Right ventricle myocardium superior (tissue), 1 donor: Measurements from ENCODE around the gene SLC7A7. TPM values are rescaled to one million over a fixed set of nuclear protein-coding genes. Genes with fewer than 3 reads are reported as not detected.
"Not testable (repeated sequence)": the region's sequence is repeated elsewhere in the genome, so short reads cannot be mapped to it uniquely, and the experiment has no call there.

Experiments
- ATAC-seq: fragments of 200-7000 bp; cut with Tn5 transposase; one replicate; pipeline ENCODE4 v1.9.1; 2020; ENCODE audit warnings: mild to moderate bottlenecking; ENCODE audit not compliant: poor library complexity
- DNase-seq: peaks from one replicate; pipeline ENCODE4 v3.0.0-alpha.2; 2020
- intact Hi-C: fragments of 100-400 bp; cut with DNase I; formaldehyde crosslinking; loops from one replicate; pipeline ENCODE4 v1.11.2; 2022
- total RNA-seq: library from RNA; stranded (reverse); fragmentation: NEBNext Ultra II Directional; extraction: Animal tissue kit (Norgen Biotek cat#: 25700); gene quantifications from one replicate; pipeline ENCODE4 v1.2.1, GENCODE V29; 2021
- donor health status: DM: no; HTN: yes; CAD: no; lungs with severe emphysema.

The SLC7A7 gene
- total RNA-seq, 1 donor from 2014 or later: 4.6 TPM

DNA sequence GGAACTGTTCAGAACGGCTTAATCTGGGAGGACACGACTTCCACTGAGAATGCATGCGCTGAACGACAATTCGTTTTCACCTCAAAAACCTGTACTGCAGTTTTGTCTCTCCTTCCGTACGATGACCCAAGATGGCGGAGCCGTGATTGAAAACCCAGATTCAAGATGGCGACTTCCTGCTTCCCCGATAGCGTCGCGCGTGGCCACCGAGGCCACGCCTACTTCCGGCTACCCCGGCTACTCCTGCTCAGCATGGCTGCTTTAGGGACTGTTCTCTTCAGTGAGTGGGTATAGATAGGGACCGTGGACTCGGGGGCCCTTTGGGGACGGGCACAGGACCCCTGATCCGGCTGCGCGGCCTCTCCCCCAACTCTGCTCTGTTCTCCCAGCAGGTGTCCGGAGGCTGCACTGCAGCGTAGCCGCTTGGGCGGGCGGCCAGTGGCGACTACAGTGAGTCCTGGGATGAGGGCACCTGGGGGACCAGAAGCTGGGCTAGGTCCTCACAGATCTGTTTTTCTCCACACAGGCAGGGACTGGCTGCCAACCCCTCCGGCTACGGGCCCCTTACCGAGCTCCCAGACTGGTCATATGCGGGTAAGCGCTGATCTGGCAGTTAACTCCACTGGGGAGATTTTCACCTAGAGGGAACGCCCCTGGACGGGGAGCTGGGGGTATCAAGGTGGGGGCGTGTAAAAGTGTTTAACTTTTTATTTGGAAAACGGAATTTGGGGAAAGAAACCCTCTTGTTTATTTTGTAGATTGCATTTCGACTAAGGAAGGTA, 14.6 kb upstream of the SLC7A7 start, which contains the start of gene MRPL52:
Gene MRPL52 (plus strand): TSS at position 227 of the 782 bp plus-strand sequence. CDS start 26 bp downstream, at position 253.
- peak; percentile 94 for DNase-seq
- intact Hi-C loops: no loop called here
- ATAC-seq: peak; percentile 98

DNA sequence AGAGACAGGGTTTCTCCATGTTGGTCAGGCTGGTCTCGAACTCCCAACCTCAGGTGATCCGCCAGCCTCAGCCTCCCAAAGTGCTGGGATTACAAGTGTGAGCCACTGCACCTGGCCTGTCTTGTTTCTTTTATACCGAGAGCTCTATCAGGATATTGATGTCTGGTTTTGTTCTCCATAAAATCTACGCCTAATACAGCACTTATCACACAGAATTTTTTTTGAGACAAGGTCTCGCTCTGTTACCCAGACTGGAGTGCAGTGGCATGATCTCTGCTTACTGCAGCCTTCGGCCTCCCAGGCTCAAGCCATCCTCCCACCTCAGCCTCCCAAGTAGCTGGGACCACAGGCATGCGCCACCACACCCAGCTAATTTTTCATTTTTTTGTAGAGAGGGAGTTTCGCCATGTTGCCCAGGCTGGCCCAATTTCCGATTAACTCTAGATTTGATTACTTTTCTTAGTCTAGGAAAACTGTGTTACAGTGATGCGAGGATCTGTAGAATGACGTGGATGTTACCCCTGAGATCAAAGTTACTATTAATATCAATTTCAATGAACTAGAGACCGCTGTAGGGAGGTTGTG, 13.9 kb upstream of the SLC7A7 start:
- ATAC-seq, intact Hi-C loops: not testable (repeated sequence)
- peak; percentile 10 for DNase-seq

DNA sequence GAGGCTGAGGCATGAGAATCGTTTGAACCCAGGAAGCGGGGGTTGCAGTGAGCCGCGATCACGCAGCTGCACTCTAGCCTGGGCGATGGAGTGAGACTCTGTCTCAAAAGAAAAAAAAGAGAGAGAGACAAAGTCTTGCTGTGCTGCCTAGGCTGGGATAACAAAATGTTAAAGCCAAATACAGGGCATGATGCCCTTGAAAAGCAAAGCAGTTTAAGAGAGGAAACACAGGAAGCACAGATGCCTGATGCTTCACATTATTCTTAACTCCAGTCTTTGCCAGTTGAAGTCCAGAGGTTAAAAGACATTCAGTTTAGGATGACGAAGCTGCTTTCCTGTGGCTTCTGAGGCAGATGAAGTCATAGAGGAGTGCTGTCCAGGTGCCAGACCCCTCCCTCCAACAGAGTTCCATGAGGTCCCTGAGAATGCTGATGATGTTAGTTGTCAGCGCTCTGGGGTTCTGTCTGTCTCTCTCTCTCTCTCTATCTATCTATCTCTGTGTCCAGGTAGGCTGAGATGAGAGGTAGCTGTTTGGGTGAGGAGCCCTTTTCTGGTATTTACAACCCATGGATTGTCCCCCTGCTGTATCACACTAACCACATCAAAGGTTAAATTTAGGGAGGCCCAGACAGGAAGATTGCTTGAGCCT, 9.6 kb upstream of the SLC7A7 start:
- no peak for DNase-seq

DNA sequence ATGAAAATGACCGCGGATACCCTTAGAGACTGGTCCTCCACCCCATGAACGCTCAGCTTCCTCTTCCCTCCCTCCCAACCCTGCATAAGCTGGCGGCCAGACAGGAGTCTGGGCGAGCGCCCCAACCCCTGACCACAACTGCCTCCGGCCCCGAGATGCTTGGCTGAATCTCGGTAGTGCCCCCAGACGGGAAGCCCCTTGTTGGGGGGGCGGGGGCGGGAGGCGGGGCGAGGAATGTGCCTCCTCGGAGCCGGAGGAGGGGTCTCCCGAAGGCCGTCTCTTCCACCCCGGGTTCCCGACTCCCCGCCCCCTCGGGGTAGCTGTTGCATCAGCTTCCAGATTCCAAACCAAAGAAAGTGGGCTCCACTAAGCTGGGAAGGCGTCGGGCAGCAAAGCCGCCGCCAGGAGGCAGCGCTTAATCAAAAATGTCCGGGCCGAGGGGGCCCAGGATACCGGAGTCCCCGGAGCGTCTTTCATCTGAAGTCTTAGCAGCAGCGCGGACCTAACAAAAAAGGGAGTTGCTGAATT, 7.4 kb upstream of the SLC7A7 start:
- ATAC-seq: peak; percentile 89
- intact Hi-C loops: loop anchor here (1.0 kb wide), 1 partner anchor 30 kb away; no protein-coding TSS in a partner anchor
- peak; percentile 86 for DNase-seq

More for the DNA sequence above, 9.6 kb upstream of the SLC7A7 start:
- intact Hi-C loops: no loop called here
- ATAC-seq: no peak

DNA sequence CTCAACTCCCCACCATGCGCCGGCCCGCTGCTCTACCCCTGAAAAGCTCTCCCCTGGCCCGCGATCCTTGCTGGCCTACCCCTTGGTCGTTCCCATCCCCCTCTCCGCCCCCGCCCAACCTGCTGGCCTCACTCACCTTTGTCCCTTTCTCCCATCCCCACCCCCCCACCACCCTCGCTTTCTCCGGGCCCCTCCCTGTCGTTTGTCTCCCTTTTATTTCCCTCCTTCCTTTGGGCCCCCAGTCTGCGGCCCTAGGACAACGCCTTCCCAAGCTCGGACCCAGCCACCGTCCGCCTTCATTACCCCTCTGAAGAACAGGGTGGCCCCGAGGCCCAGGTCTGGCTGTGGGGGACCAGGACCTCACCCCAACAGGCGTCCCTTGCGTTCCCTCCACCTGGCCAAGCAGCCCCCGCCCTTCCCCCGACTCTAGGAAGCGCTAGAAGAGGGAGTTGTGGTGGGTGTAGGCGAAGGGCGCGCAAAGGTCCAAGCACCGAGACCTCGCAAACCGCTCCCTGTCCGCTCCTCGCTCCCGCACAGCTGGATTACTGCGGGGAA, 6.9 kb upstream of the SLC7A7 start:
- DNase-seq (no peak), ATAC-seq (no peak)
- intact Hi-C loops: no loop called here

DNA sequence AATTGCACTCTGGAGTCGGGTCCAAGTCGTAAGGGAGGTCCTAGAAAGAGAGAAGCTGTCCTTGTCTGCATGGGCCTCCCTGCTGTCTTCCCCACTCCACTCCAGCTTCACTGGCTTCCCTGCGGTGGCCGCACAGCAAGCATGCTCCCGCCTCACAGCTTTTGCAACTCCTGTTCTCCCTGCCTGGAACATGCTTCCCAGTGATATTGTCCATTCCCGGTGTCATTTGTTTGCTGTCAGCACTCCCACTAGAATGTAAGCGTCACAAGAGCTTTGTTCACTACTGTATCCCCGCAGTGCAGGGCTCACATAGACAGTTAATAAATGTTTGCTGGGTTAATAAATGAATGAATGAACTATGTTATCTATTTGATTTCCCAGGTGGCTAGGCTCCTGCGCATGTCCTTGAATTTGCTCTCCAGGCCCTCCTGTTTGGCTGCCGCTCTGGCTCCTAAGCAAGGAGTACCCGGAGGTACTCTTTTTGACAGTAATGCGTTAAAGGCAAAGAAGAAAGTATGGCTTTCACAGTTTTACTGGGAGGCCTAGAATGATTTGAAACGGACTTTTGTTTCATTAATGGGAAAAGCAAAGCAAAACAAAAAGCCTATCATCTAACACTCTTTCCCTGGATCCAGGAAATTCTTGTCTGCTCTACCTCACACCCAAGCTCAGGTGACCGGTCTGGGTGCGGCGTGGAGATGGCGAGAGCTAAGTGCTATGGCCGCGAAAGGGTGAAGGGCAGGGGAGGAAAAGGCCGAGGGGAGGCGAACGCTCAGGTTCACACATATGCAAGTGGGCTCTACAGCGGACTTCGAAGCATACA, 6.2 kb upstream of the SLC7A7 start:
- intact Hi-C loops: no loop called here
- ATAC-seq (peak; percentile 31), DNase-seq (no peak)

DNA sequence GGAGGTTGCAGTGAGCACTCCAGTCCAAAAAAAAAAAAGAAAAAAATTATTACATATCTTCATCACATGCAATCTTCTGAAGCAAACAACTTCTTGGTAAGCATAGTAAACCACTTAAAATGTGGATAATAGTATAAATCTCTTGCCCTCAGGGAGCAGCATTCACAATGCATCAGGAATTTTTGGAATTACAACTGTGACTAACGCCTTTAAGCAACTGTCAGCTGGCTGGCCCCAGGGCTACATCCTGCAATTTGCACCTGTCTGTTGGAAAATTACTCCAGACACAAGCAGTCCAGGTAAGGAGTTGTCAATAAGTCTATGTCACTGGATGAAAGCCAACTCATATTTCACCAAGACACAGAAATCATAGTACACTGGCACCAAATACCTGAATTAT, 5.5 kb upstream of the SLC7A7 start:
- no peak for DNase-seq
- intact Hi-C loops: no loop called here
- ATAC-seq: no peak

DNA sequence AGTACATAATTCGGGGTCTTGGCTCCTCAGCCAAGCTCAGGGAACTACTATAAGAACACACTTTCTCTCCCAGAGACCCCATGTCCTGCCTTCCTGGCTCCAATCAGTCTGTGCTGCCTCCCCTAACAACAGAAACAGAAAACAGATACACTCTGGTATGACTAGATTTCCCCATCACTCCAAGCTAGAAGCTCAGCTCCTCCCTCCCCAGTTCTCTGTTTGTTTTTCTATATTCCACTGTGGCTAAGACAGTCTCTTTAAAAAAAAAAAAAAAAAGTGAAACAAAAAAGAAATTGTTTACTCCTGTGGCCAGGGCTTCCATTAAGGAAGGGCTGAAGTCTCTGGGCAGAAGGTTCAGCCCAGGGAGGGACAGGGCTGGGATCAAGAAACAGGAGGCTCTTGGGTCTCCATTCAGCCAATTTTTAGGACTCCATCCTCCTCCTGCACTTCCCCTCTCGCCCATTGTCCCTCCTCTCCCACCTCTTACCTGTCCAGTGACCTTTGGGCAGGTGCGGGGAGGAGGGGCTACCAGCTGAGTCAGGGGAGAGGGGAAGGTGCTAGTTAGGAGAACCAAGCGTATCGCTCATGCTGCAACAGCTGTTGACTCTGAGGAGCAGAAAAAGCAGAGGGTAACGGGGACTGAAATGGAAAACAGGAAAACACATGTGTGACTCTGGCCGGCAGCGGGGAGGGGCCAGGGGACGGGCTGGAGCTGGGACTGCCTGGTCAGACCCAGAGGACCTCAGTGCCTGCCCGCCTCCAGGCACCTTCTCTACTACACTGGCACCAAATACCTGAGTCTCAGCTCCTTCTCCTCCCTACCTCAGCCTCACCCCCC, 4.1 kb upstream of the SLC7A7 start:
- DNase-seq (peak; percentile 66), ATAC-seq (peak; percentile 7)
- intact Hi-C loops: loop anchor here (5.0 to 10.0 kb wide), 2 partner anchors 165 to 262 kb away; no protein-coding TSS in a partner anchor

DNA sequence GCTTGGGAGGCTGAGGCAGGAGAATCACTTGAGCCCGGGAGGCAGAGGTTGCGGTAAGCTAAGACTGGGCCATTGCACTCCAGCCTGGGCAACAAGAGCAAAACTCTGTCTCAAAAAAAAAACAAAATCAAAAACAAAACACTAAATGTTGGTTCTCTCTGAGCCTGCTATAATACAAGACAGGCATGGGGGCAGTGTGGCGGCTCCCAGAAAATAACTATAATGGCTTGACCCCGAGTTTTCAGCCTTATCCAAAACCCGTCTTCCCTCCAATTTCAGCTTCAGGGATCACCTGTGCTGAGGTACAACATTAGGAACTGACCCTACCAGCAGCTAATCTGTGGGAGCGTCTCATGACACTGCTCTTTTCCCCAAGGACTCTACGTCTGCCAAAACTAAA, 862 bp downstream of the SLC7A7 start:
- DNase-seq (no peak), ATAC-seq (no peak)
- intact Hi-C loops: loop anchor here (10.0 kb wide), 1 partner anchor 160 kb away; no protein-coding TSS in a partner anchor

DNA sequence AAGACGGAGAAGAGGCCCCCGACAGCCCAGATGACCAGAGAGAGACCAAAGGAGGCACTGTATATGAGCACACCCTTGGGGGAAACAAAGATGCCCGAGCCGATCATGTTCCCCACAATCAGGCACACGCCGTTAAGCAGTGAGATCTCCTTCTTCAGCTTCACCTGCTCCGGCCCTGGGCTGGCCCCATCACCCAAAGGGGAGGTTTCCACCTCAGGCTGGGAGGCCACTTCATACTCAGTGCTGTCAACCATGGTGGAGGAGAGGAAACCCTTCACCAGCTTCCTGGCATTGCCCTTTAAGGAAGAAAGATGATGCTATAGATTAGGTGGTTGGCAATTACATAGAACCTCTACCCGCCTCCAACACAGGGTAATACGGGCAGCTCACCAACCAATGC, 2.1 kb downstream of the SLC7A7 start:
- intact Hi-C loops: loop anchor here (10.0 kb wide), 1 partner anchor 158 kb away; no protein-coding TSS in a partner anchor
- ATAC-seq (no peak), DNase-seq (no peak)

DNA sequence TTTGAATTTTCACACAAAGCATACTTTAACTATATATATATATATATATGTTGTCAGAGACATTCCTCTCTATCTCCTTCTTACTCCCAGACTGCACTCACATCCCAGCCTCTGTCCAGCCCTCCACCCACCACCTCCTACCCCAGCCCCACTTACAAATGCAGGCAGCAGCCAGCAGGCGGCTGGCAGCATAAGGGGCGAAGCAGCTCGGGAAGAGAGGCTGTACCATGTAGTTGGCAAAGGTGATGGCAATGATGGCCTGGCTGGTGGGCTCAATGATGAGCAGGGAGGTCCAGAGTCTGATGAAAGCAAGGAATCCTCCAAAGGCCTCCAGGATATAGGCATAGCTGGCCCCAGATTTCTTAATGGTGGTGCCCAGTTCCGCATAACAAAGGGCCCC, 2.5 kb downstream of the SLC7A7 start:
- ATAC-seq (no peak), DNase-seq (no peak)
- intact Hi-C loops: loop anchor here (10.0 kb wide), 1 partner anchor 158 kb away; no protein-coding TSS in a partner anchor

DNA sequence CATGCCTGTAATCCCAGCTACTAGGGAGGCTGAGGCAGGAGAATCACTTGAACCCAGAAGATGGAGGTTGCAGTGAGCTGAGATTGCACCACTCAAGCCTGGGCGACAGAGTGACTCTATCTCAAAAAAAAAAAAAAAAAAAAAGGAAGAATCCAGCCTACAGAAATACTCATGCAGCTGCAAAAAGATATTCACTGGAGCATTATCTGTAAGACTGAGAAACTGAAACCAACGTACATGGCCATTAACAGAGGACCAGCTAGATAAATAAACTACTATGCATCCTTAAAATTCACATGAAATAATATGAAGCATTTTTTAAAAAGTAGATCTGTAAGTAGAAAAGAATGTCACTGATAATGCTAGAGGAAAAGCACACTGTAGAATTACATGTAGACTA, 3.5 kb downstream of the SLC7A7 start:
- intact Hi-C loops: loop anchor here (10.0 kb wide), 1 partner anchor 157 kb away; no protein-coding TSS in a partner anchor
- ATAC-seq (peak; percentile 10), DNase-seq (no peak)

DNA sequence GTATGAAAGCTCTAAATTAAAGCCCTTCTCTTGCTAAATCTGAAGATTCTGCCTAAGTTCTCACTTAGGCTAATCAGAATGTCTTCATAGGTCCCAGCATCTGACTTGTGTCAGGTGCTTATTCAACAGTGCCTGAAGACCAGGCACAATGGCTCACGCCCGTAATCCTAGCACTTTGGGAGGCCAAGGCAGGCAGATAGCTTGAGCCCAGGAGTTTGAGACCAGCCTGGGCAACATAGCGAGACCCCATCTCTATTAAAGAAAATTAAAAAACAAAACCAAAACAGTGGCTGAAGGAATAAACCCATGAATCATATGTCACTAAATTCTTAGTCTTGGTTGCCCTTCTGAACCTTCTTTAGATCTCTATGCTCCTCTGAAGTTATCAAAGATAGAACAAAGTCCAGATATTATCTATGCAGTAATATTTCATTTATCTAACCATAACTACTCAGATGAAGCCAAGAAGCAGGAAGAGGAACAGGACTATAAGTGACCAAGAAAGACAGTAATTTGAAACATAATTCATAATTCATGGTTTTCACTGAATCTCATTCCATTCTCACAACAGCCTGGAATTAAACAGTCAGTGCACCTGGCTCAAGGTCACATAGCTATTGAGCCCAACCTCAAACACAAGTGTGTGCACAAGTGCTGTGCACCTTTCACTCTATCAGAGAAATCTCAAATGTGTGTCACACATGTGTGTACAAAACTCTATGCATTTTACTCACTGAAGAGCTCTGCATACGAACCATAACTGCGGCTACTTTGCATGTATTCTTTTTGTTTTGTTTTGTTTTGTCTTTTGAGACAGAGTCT, 6.6 kb downstream of the SLC7A7 start:
- ATAC-seq (no peak), DNase-seq (no peak)
- intact Hi-C loops: no loop called here

DNA sequence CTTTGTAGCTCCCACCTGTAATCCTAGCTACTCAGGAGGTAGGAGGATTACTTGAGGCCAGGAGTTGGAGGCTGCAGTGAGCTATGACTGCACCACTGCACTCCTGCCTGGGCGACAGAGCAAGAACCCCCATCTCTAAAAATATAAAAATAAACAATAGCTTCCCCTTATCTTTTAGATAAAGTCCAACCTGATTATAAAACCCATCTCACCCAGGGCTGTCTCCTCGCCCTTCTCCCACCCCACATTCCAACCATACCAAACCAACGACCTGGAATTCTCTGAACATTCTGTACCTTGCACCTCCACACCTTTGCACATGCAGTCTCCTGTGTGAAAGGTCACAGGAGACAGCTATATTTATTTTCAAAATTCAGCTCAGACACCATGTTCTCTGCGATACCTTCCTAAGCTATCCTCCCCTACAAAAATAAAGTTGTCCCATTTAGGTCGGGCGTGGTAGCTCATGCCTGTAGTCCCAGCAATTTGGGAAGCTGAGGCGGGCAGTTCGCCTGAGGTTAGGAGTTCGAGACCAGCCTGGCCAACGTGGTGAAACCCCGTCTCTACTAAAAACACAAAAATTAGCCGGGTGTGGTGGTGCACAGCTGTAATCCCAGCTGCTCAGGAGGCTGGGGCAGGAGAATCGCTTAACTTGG, 7.7 kb downstream of the SLC7A7 start:
- no peak for DNase-seq
- no peak for ATAC-seq
- intact Hi-C loops: no loop called here

DNA sequence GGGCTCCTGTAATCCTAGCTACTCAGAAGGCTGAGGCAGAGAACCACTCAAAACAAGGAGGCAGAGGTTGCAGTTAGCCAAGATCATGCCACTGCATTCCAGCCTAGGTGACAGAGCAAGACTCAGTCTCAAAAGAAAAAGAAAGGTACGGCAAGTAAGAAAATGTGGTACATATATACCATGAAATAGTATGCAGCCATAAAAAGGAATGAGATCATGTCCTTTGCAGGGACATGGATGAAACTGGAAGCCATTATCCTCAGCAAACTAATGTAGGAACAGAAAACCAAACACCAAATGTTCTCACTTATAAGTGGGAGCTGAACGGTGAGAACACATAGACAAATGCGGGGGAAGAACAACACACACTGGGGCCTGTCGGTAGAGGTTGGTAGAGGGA, 10.0 kb downstream of the SLC7A7 start:
- intact Hi-C loops, ATAC-seq: not testable (repeated sequence)

DNA sequence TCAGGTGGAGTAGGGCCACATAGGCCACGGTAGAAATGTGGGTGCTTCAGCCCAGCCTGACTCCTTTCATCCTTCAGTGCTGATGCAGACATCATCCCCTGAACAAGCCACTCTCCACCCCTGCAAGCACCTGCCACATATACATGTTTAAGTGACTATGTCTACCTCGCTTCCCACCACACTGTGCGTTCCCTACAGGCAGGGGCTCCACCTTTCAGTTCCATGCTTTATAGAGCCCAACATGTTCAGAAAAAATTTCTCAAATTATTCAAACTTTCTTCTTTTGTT, 11.6 kb downstream of the SLC7A7 start:
- intact Hi-C loops: no loop called here
- ATAC-seq (no peak), DNase-seq (no peak)

More for the DNA sequence above, 10.0 kb downstream of the SLC7A7 start:
- DNase-seq: not testable (repeated sequence)
